ENCODE measurements around the gene NCDN.

Gene NCDN

DNA sequence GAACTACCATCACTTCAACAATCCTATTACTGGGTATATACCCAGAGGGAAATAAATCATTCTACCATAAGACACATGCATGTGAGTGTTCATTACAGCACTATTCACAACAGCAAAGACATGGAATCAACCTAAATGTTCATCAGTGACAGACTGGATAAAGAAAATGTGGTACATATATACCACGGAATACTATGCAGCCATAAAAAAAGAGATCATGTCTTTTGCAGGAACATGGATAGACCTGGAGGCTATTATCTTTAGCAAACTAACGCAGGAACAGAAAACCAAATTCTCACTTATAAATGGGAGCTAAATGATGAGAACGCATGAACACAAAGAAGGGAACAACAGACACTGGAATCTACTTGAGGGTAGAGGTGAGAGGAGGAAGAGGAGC lies 39.4 kb upstream of the NCDN start:
- no peak for TF ChIP-seq TAF1 (IDR thresholded peaks at IDR 0.05; ENCODE audit: borderline replicate concordance, insufficient read depth, low read length)
- TF ChIP-seq, protein P1, sequence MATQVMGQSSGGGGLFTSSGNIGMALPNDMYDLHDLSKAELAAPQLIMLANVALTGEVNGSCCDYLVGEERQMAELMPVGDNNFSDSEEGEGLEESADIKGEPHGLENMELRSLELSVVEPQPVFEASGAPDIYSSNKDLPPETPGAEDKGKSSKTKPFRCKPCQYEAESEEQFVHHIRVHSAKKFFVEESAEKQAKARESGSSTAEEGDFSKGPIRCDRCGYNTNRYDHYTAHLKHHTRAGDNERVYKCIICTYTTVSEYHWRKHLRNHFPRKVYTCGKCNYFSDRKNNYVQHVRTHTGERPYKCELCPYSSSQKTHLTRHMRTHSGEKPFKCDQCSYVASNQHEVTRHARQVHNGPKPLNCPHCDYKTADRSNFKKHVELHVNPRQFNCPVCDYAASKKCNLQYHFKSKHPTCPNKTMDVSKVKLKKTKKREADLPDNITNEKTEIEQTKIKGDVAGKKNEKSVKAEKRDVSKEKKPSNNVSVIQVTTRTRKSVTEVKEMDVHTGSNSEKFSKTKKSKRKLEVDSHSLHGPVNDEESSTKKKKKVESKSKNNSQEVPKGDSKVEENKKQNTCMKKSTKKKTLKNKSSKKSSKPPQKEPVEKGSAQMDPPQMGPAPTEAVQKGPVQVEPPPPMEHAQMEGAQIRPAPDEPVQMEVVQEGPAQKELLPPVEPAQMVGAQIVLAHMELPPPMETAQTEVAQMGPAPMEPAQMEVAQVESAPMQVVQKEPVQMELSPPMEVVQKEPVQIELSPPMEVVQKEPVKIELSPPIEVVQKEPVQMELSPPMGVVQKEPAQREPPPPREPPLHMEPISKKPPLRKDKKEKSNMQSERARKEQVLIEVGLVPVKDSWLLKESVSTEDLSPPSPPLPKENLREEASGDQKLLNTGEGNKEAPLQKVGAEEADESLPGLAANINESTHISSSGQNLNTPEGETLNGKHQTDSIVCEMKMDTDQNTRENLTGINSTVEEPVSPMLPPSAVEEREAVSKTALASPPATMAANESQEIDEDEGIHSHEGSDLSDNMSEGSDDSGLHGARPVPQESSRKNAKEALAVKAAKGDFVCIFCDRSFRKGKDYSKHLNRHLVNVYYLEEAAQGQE (IDR thresholded peaks at IDR 0.05; ENCODE audit: insufficient read depth in 1 of 2, low read depth in 2 of 2, low read length in 2 of 2): no peak
- no peak for TF ChIP-seq SIN3A (IDR thresholded peaks at IDR 0.05; ENCODE audit: borderline replicate concordance, insufficient read depth, low read length)
- no peak for TF ChIP-seq POLR2AphosphoS5 (IDR thresholded peaks at IDR 0.05; ENCODE audit: low read depth, low read length)
- TF ChIP-seq FOXP2 (optimal IDR thresholded peaks at IDR 0.05; ENCODE audit: borderline replicate concordance, extremely low read depth, extremely low read length, insufficient read depth): no peak

DNA sequence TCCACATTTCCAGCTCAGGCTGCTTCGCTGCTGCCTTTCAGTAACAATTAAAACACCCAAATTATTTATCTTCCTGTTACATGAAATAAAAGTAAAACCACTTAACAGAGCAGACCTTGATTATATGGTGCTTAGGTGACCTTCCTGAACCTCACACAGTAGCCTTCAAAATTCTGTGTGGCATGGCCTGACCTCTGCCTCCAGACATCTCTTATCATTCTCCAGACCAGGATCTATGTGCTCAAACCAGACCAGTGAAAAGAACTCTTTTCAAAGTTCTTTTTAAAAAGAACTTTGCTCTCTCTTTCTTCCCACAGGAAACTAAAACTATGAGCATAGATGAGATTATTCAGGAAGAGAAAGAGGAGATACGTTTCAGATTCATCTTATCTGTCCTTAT lies 38.2 kb upstream of the NCDN start:
- TF ChIP-seq SIN3A (IDR thresholded peaks at IDR 0.05; ENCODE audit: borderline replicate concordance, insufficient read depth, low read length) (no peak), POLR2AphosphoS5 (IDR thresholded peaks at IDR 0.05; ENCODE audit: low read depth, low read length) (no peak), FOXP2 (optimal IDR thresholded peaks at IDR 0.05; ENCODE audit: borderline replicate concordance, extremely low read depth, extremely low read length, insufficient read depth) (no peak), TAF1 (IDR thresholded peaks at IDR 0.05; ENCODE audit: borderline replicate concordance, insufficient read depth, low read length) (no peak)
- TF ChIP-seq, protein P1 (IDR thresholded peaks at IDR 0.05; ENCODE audit: insufficient read depth in 1 of 2, low read depth in 2 of 2, low read length in 2 of 2): no peak

DNA sequence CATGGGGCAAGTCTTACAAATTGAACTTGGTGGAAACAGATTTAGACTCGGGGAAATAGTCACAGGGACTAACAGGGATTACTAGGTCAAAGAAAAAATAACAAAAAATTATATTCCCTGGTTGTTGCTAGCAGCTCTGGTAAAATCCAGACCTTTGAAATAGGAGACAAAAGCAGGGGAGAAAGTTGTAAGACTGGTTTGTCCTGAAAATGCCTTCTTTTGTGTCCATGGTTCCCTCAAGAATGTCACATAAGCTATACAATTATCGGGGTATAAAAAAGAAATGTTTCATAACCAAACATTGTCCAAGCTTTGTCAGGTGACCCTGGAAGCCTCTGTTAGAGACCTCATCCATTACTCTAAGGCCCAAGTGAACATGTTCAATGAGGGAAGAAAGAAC lies 33.5 kb upstream of the NCDN start:
- TF ChIP-seq, protein P1 (IDR thresholded peaks at IDR 0.05; ENCODE audit: insufficient read depth in 1 of 2, low read depth in 2 of 2, low read length in 2 of 2): no peak
- TF ChIP-seq POLR2AphosphoS5 (IDR thresholded peaks at IDR 0.05; ENCODE audit: low read depth, low read length) (no peak), FOXP2 (optimal IDR thresholded peaks at IDR 0.05; ENCODE audit: borderline replicate concordance, extremely low read depth, extremely low read length, insufficient read depth) (no peak), TAF1 (IDR thresholded peaks at IDR 0.05; ENCODE audit: borderline replicate concordance, insufficient read depth, low read length) (no peak), SIN3A (IDR thresholded peaks at IDR 0.05; ENCODE audit: borderline replicate concordance, insufficient read depth, low read length) (no peak)

DNA sequence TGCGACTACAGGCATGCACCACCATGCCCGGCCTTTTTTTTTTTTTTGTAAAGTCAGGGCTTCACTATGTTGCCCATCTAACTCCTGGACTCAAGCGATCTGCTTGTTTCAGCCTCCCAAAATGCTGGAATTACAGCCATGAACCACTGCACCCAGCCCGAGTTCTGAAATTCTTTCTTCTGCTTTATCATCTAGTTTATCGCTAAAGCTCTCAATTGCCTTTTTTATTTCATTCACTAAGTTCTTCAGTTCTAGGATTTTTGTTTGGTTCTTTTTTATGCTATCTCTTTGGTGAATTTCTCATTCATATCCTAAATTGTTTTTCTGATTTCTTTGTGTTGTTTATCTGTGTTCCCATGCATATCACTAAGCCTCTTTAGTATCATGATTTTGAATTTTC lies 27.4 kb upstream of the NCDN start:
- TF ChIP-seq SIN3A (IDR thresholded peaks at IDR 0.05; ENCODE audit: borderline replicate concordance, insufficient read depth, low read length): no peak
- no peak for TF ChIP-seq TAF1 (IDR thresholded peaks at IDR 0.05; ENCODE audit: borderline replicate concordance, insufficient read depth, low read length)
- TF ChIP-seq FOXP2 (optimal IDR thresholded peaks at IDR 0.05; ENCODE audit: borderline replicate concordance, extremely low read depth, extremely low read length, insufficient read depth): no peak
- no peak for TF ChIP-seq POLR2AphosphoS5 (IDR thresholded peaks at IDR 0.05; ENCODE audit: low read depth, low read length)
- TF ChIP-seq, protein P1 (IDR thresholded peaks at IDR 0.05; ENCODE audit: insufficient read depth in 1 of 2, low read depth in 2 of 2, low read length in 2 of 2): no peak

DNA sequence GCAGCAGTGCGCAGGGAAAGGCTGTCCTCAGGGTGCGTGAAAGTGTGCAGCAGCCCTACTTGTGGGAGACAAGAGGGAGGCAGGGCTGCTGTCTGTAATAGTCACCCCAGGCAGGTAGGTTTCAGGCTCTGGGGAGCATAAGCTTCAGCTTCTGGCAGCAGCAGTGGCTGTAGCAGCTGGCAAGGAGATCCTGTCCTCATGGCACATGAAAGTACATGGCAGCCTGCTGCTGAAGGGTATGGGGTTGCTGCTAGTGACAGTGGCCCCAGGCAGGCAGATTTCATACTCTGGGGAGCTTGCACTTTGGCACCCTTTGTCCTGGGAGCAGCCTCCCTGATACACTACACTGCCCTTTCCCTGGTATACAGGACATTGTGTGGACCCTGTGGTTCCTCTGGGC lies 26.7 kb upstream of the NCDN start:
- no peak for TF ChIP-seq SIN3A (IDR thresholded peaks at IDR 0.05; ENCODE audit: borderline replicate concordance, insufficient read depth, low read length)
- TF ChIP-seq POLR2AphosphoS5 (IDR thresholded peaks at IDR 0.05; ENCODE audit: low read depth, low read length): no peak
